T-helper 1 cell treated with Interleukin-12 subunit alpha and Interleukin-12 subunit beta and Interleukin-4 antibody, amounts not matched to agents 30 ng/mL and 1 ng/mL, for 36 hours (primary cell): Measurements from ENCODE around the gene TMC5. TPM values are rescaled to one million over a fixed set of nuclear protein-coding genes. Genes with fewer than 3 reads are reported as not detected.

Experiments used
- intact Hi-C: fragments of 100-400 bp; cut with micrococcal nuclease; formaldehyde crosslinking; loops from one replicate; pipeline ENCODE4 v1.15.1; 2024
- total RNA-seq: library from RNA; stranded (reverse); gene quantifications from 2 replicates; pipeline ENCODE4 v1.2.3, GENCODE V29; 2022

The TMC5 gene
- total RNA-seq, 1 donor from 2014 or later = not detected

- intact Hi-C loops = no loop called here
These were observed 41.2 kb downstream of the TMC5 start for GRCh38 chr16:19458722-19459379.

GRCh38 chr16:19460397-19460796 is 42.7 kb downstream of the TMC5 start:
- intact Hi-C loops = no loop called here

GRCh38 chr16:19463468-19464315 is 46.0 kb downstream of the TMC5 start:
- intact Hi-C loops = no loop called here

- intact Hi-C loops = no loop called here
These were observed 50.6 kb downstream of the TMC5 start for GRCh38 chr16:19468300-19468699.

- intact Hi-C loops = no loop called here
These were observed 54.8 kb downstream of the TMC5 start for GRCh38 chr16:19472482-19472881.

GRCh38 chr16:19474617-19475016 is 56.9 kb downstream of the TMC5 start:
- intact Hi-C loops = no loop called here

- intact Hi-C loops = no loop called here
These were observed 60.8 kb downstream of the TMC5 start for GRCh38 chr16:19478505-19478904.

GRCh38 chr16:19479302-19479721 is 61.6 kb downstream of the TMC5 start:
- intact Hi-C loops = no loop called here

- intact Hi-C loops = no loop called here
These were observed 63.6 kb downstream of the TMC5 start for GRCh38 chr16:19481296-19481695.

- intact Hi-C loops = no loop called here
These were observed 64.1 kb downstream of the TMC5 start for GRCh38 chr16:19481769-19482168.

- intact Hi-C loops = no loop called here
These were observed 64.6 kb downstream of the TMC5 start for GRCh38 chr16:19482291-19482690.

GRCh38 chr16:19484096-19484495 is 66.4 kb downstream of the TMC5 start:
- intact Hi-C loops = no loop called here

GRCh38 chr16:19485611-19486010 is 67.9 kb downstream of the TMC5 start:
- intact Hi-C loops = no loop called here

GRCh38 chr16:19486051-19486450 is 68.4 kb downstream of the TMC5 start:
- intact Hi-C loops = no loop called here

GRCh38 chr16:19486750-19487325 is 69.2 kb downstream of the TMC5 start:
- intact Hi-C loops = no loop called here

- intact Hi-C loops = no loop called here
These were observed 70.5 kb downstream of the TMC5 start for GRCh38 chr16:19488213-19488640.

GRCh38 chr16:19490619-19491018 is 72.9 kb downstream of the TMC5 start:
- intact Hi-C loops = no loop called here

- intact Hi-C loops = no loop called here
These were observed 79.5 kb downstream of the TMC5 start for GRCh38 chr16:19497176-19497575.

GRCh38 chr16:19499006-19499405 is 81.3 kb downstream of the TMC5 start:
- intact Hi-C loops = no loop called here

GRCh38 chr16:19499481-19499880 is 81.8 kb downstream of the TMC5 start:
- intact Hi-C loops = no loop called here

- intact Hi-C loops = loop anchor here (1.0 to 5.0 kb wide), 5 partner anchors 21 to 416 kb away; partner anchors contain the start of genes CCP110 and SYT17
These were observed 84.9 kb downstream of the TMC5 start for GRCh38 chr16:19502395-19503131.
